ENCODE results near the gene DDAH1. TPM values are rescaled to one million over a fixed set of nuclear protein-coding genes. Genes with fewer than 3 reads are reported as not detected.
A peak's percentile ranks its signal among the peaks of the same experiment; 100 is the strongest.

DDAH1 gene
- total RNA-seq, 3 donors from 2014 or later: 9.3 to 24.3 (median 23.9) TPM

DNA sequence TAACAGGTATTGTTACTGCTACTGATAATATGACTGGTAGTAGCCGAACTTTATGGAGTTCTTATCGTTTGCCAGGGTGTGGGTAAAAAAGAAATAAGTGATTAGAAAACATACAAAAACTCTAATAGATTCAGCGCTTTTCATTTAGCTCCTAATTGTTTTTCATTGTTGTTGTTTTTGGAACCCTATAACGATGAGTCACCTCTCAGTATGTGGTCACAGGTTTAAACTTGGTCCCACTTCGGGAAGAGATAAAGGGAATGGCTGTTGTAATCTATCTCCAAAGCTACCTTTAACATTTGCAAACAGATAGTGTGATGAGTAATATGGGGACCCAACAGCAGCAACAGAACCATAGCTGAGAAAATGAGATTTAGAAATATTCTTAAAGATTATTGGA, 125.9 kb downstream of the DDAH1 start:
- H3K27me3 ChIP-seq: no peaks in the 10 kb centered on the region
- TF ChIP-seq, protein P1, sequence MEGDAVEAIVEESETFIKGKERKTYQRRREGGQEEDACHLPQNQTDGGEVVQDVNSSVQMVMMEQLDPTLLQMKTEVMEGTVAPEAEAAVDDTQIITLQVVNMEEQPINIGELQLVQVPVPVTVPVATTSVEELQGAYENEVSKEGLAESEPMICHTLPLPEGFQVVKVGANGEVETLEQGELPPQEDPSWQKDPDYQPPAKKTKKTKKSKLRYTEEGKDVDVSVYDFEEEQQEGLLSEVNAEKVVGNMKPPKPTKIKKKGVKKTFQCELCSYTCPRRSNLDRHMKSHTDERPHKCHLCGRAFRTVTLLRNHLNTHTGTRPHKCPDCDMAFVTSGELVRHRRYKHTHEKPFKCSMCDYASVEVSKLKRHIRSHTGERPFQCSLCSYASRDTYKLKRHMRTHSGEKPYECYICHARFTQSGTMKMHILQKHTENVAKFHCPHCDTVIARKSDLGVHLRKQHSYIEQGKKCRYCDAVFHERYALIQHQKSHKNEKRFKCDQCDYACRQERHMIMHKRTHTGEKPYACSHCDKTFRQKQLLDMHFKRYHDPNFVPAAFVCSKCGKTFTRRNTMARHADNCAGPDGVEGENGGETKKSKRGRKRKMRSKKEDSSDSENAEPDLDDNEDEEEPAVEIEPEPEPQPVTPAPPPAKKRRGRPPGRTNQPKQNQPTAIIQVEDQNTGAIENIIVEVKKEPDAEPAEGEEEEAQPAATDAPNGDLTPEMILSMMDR (IDR thresholded peaks at IDR 0.05): no peak
- no peak for TF ChIP-seq POLR2AphosphoS5 (IDR thresholded peaks at IDR 0.05)
- no peak for TF ChIP-seq POLR2A (IDR thresholded peaks at IDR 0.05)
- DNase-seq (ENCODE audit: low spot score in 2 of 2): no peak
- no peak overlapping the region for H3K27ac ChIP-seq
- intact Hi-C loops (cut with DNase I; ENCODE audit: low total_unique reads): no loop called here
- no peaks in the 10 kb centered on the region for H3K4me1 ChIP-seq
- H3K36me3 ChIP-seq: no peaks in the 10 kb centered on the region
- H3K4me3 ChIP-seq: no peak overlapping the region
- H3K9me3 ChIP-seq: no peaks in the 10 kb centered on the region

DNA sequence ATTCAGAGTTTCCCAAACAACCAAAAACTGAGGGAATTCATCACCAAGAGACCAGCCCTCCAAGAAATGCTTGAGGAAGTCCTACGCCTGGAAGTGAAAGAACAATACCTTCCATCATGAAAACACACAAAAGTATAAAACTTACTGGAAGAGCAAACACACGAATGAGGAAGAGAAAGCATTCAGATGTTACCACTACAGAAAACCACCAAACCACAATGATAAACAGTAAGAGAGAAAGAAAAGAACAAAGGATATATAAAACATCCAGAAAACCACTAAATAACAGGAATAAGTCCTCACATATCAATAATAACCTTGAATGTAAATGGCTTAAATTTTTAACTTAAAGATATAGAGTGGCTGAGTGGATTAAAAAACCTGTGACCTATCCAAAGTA, 130.0 kb downstream of the DDAH1 start:
- intact Hi-C loops (cut with DNase I; ENCODE audit: low total_unique reads): no loop called here
- TF ChIP-seq, protein P1 (IDR thresholded peaks at IDR 0.05): no peak
- no peaks in the 10 kb centered on the region for H3K36me3 ChIP-seq

DNA sequence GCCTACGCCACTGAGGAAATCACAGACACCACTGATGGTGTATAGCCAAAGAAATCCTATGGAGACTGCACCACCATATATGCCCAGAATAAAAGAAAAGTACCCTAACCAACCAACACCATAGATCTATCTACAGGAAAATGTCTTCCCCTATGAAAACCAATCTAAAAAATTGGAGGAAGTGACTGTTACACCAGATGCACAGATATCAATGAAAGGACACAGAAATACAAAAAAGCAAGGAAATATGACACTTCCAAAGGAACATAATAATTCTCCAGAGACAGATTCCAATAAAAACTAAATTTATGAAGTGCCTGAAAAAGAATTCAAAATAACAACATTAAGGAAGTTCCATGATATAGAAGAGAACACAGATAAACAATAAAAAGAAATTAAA, 131.8 kb downstream of the DDAH1 start:
- TF ChIP-seq, protein P1 (IDR thresholded peaks at IDR 0.05): no peak
- no peak for TF ChIP-seq POLR2AphosphoS5 (IDR thresholded peaks at IDR 0.05)
- TF ChIP-seq POLR2A (IDR thresholded peaks at IDR 0.05): no peak
- no peaks in the 10 kb centered on the region for H3K27me3 ChIP-seq
- intact Hi-C loops (cut with DNase I; ENCODE audit: low total_unique reads): no loop called here

More for the DNA sequence above, 130.0 kb downstream of the DDAH1 start:
- Histone ChIP-seq H3K4me1 (no peaks in the 10 kb centered on the region), H3K4me3 (no peak overlapping the region), H3K27me3 (no peaks in the 10 kb centered on the region), H3K27ac (no peak overlapping the region), H3K9me3 (no peaks in the 10 kb centered on the region)
- DNase-seq (ENCODE audit: low spot score in 2 of 2): no peak

DNA sequence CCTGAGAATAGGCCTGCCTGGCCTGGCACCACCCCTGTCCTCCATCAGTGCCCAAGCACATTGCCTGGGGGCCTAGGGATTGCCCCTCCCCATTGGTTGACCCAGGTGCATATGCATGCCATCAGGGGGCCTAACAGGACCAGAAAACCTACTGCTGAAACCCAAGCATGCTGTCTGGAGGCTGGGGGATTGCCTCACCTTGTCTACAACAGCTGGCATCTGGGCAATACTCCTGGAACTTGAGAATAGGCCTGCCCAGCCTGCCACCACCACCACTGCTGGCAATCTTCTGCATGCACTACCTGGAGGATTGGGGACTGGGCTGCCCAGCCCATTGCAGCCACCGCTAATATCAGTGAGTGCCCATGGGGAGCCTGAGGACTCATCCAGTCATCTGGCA, 132.4 kb downstream of the DDAH1 start:
- intact Hi-C loops (cut with DNase I; ENCODE audit: low total_unique reads): no loop called here
- no peak for DNase-seq (ENCODE audit: low spot score in 2 of 2)
- H3K36me3 ChIP-seq: no peaks in the 10 kb centered on the region
- no peak overlapping the region for H3K4me3 ChIP-seq
- H3K4me1 ChIP-seq: no peaks in the 10 kb centered on the region
- TF ChIP-seq, protein P1 (IDR thresholded peaks at IDR 0.05): no peak
- TF ChIP-seq POLR2A (IDR thresholded peaks at IDR 0.05) (no peak), POLR2AphosphoS5 (IDR thresholded peaks at IDR 0.05) (no peak)
- H3K27me3 ChIP-seq: no peaks in the 10 kb centered on the region
- no peak overlapping the region for H3K27ac ChIP-seq
- H3K9me3 ChIP-seq: no peaks in the 10 kb centered on the region

More for the DNA sequence above, 131.8 kb downstream of the DDAH1 start:
- Histone ChIP-seq H3K4me1 (no peaks in the 10 kb centered on the region), H3K4me3 (no peak overlapping the region), H3K27ac (no peak overlapping the region), H3K36me3 (no peaks in the 10 kb centered on the region), H3K9me3 (no peaks in the 10 kb centered on the region)
- no peak for DNase-seq (ENCODE audit: low spot score in 2 of 2)

DNA sequence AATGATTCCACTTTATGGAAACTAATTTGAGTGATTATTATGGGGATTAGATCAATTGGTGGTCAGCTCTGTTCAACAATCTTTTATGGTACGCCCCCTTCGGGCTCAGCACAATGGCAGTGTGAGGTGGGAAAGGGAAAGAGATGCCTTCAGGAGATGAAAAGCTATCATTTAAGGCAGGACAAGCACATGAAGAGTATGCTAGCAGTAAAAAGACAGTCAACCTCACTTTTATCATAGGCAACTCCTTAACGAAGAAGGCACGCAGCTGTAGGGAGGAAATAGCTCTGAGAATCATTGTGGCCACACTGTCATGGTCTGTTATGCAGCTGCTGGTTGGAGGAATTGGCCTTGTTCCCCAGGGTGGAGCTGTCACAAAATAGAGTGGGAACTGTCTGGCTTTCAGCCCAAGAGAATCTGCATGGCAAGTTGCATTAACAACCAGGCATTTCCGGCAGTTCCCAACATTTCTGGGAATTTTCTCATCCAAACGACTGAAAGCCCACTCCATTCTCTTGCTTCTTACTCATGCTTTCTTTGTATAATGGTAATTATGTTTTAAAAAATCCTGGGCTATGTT, 134.2 kb downstream of the DDAH1 start:
- DNase-seq (ENCODE audit: low spot score in 2 of 2): no peak
- TF ChIP-seq POLR2AphosphoS5 (IDR thresholded peaks at IDR 0.05): no peak
- no peak for TF ChIP-seq POLR2A (IDR thresholded peaks at IDR 0.05)
- TF ChIP-seq, protein P1 (IDR thresholded peaks at IDR 0.05): no peak
- peak overlapping the region; percentile 3 to 73 for H3K27ac ChIP-seq

More for the DNA sequence above, 134.2 kb downstream of the DDAH1 start:
- H3K9me3 ChIP-seq: no peaks in the 10 kb centered on the region
- no peaks in the 10 kb centered on the region for H3K27me3 ChIP-seq
- H3K4me1 ChIP-seq: no peaks in the 10 kb centered on the region
- intact Hi-C loops (cut with DNase I; ENCODE audit: low total_unique reads): no loop called here
- no peak overlapping the region for H3K4me3 ChIP-seq
- no peaks in the 10 kb centered on the region for H3K36me3 ChIP-seq

Data from breast epithelium (tissue), 4 donors.